Activated naive CD4-positive, alpha-beta T cell treated with anti-CD3 and anti-CD28 coated beads for 36 hours (primary cell): ENCODE data around the gene ADGRV1. TPM values are rescaled to one million over a fixed set of nuclear protein-coding genes. Genes with fewer than 3 reads are reported as not detected.
"Not testable (repeated sequence)": the region's sequence is repeated elsewhere in the genome, so short reads cannot be mapped to it uniquely, and the experiment has no call there.

Experiments used
- CTCF ChIA-PET: fragments of 350-600 bp; sonication (Branson Sonifier 250); formaldehyde crosslinking; loops from one replicate; lab custom pipeline; 2021; ENCODE audit warnings: antibody characterized with exemption; lab: Charles Lee
- DNase-seq: peaks from one replicate; pipeline ENCODE4 v3.0.0-alpha.2; 2020
- H3K27ac Mint-ChIP-seq: one replicate; pipeline ENCODE4 v1.8.0; 2021; ENCODE audit warnings: mild to moderate bottlenecking, mixed read lengths
- H3K27me3 Mint-ChIP-seq: one replicate; pipeline ENCODE4 v1.8.0; 2021; ENCODE audit warnings: low read depth, mixed read lengths
- H3K36me3 Mint-ChIP-seq: one replicate; pipeline ENCODE4 v1.8.0; 2021; ENCODE audit warnings: low read depth, mixed read lengths
- H3K4me1 Mint-ChIP-seq: one replicate; pipeline ENCODE4 v1.8.0; 2021; ENCODE audit warnings: low read depth, mixed read lengths
- H3K4me3 Mint-ChIP-seq: one replicate; pipeline ENCODE4 v1.8.0; 2021; ENCODE audit warnings: mild to moderate bottlenecking, moderate library complexity, mixed read lengths
- H3K9me3 Mint-ChIP-seq: one replicate; pipeline ENCODE4 v1.8.0; 2021; ENCODE audit warnings: mixed read lengths
- intact Hi-C: fragments of 100-400 bp; cut with micrococcal nuclease; formaldehyde crosslinking; loops from one replicate; pipeline ENCODE4 v1.15.1; 2023
- total RNA-seq, 2 experiments: library from RNA; stranded (reverse); gene quantifications; one replicate each; pipeline ENCODE4 v1.2.3, GENCODE V29; 2021

ADGRV1 gene
- total RNA-seq, 2 experiments from 2014 or later: not detected

DNA sequence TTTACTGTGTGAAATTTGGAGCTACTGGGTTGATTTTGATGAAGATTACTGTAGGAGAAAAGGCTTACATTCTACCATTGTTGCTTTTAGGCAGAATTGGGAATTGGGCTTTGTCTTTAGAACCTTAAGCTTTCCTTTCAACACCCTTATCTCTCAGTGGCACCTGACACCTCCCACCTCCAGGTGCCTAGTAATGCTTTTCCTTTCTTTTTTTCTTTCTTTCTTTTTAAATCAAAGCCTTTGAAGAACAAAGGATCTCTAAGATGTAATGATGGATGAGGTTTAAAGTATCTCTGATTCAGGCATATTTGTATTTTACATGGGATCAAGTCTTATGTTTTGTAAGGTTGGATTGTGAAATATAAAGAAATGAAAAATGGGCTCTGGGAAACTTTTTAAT, 2.9 kb upstream of the ADGRV1 start:
- peaks cover 9% of the 10 kb centered on the region for H3K4me1 Mint-ChIP-seq
- no peaks in the 10 kb centered on the region for H3K9me3 Mint-ChIP-seq
- CTCF ChIA-PET: no interaction called here
- no peak overlapping the region for H3K4me3 Mint-ChIP-seq
- no peak for DNase-seq
- no peak overlapping the region for H3K27ac Mint-ChIP-seq
- peaks cover 61% of the 10 kb centered on the region for H3K27me3 Mint-ChIP-seq
- intact Hi-C loops: no loop called here
- no peaks in the 10 kb centered on the region for H3K36me3 Mint-ChIP-seq

DNA sequence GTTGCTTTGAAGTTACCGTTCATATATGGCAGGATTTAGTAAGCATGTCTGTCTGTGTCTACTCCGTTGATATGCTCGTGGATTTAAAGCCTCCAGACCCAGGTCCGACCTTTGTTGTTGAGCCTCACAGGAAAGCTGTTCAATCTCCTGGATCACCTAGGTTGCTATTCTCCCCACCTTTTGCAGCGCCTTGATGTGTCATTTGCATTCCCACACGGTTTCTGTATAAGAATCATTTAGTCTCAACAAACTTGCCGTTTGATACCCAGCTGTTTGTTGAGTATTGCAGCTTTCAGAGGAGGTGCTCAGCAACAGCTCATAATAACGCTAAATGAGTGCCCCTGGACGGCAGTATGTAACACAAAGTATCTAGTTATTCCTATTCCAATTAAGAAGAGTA, 1.2 kb upstream of the ADGRV1 start:
- DNase-seq: no peak
- H3K27ac Mint-ChIP-seq: no peak overlapping the region
- no peak overlapping the region for H3K4me3 Mint-ChIP-seq
- peaks cover 9% of the 10 kb centered on the region for H3K4me1 Mint-ChIP-seq
- intact Hi-C loops: no loop called here
- H3K9me3 Mint-ChIP-seq: no peaks in the 10 kb centered on the region
- CTCF ChIA-PET: no interaction called here
- peaks cover 60% of the 10 kb centered on the region for H3K27me3 Mint-ChIP-seq
- H3K36me3 Mint-ChIP-seq: no peaks in the 10 kb centered on the region

DNA sequence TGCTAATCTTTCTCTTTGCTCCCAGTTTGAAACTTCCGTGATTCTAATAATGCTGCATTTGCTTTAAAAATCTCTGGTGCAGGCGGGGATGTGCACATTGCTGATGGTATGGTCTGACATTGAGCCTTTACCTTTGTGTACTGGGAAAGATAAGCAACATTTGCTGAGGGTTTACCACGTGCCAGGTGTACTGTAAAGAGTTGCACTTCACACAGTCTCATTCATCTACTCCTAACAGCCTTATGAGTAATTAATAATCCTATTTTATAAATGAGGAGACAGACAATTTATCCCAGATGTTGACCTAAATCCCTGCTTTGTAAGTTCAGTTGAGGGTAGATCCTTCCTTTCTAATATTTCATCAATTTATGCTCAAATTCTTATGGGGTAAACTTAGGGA, 726 bp upstream of the ADGRV1 start:
- Mint-ChIP-seq H3K9me3 (no peaks in the 10 kb centered on the region), H3K27ac (no peak overlapping the region), H3K4me1 (peaks cover 9% of the 10 kb centered on the region), H3K36me3 (no peaks in the 10 kb centered on the region), H3K4me3 (peak overlapping the region; percentile 50), H3K27me3 (peaks cover 56% of the 10 kb centered on the region)
- no peak for DNase-seq
- CTCF ChIA-PET: no interaction called here
- intact Hi-C loops: no loop called here

DNA sequence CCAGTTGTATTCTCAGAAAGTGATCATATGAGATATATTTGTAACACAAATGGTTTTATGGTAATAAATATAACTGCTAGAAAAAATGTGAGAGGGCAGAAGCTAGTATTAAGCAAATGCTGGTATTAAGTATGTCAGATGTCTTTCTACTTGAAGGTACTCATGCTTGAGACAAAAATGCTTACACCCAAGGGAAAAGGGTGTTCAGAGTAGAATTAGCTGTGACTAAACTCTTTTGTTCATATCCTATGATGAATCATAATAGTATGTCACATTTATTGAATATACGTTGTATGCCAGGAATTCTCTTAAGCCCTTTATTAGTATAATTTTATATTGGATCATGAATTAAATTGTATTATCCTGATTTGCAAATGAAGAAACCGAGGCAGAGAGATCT, 2.2 kb downstream of the ADGRV1 start:
- CTCF ChIA-PET: interaction anchor here (0.8 kb wide), 1 partner anchor 155 kb away, joined by 3 read pairs; no protein-coding TSS in a partner anchor
- no peak overlapping the region for H3K4me3 Mint-ChIP-seq
- peaks cover 9% of the 10 kb centered on the region for H3K4me1 Mint-ChIP-seq
- no peak for DNase-seq
- peaks cover 51% of the 10 kb centered on the region for H3K27me3 Mint-ChIP-seq
- intact Hi-C loops: no loop called here
- H3K9me3 Mint-ChIP-seq: no peaks in the 10 kb centered on the region
- no peaks in the 10 kb centered on the region for H3K36me3 Mint-ChIP-seq
- no peak overlapping the region for H3K27ac Mint-ChIP-seq

DNA sequence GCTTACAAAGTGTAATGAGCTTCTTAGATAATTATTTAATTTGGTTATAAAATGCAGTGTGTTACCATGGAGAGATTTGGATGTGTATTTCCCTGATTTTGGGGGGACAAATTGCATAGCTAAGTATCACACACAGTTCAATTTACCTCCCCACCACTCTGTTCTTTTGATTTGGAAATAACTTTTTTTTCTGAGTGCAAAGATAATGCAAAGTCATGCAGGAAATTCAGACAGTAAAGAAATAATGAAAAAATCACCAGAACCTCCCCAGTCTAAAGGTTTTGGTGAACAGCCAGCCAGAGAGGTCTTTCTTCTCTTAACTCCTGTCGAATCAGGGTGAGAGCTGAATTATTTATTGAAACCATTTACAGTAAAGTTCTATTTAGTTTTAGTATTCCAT, 3.2 kb downstream of the ADGRV1 start:
- CTCF ChIA-PET: no interaction called here
- Mint-ChIP-seq H3K4me3 (no peak overlapping the region), H3K4me1 (peaks cover 9% of the 10 kb centered on the region), H3K9me3 (no peaks in the 10 kb centered on the region), H3K36me3 (no peaks in the 10 kb centered on the region), H3K27me3 (peaks cover 48% of the 10 kb centered on the region), H3K27ac (no peak overlapping the region)
- no peak for DNase-seq
- intact Hi-C loops: no loop called here

DNA sequence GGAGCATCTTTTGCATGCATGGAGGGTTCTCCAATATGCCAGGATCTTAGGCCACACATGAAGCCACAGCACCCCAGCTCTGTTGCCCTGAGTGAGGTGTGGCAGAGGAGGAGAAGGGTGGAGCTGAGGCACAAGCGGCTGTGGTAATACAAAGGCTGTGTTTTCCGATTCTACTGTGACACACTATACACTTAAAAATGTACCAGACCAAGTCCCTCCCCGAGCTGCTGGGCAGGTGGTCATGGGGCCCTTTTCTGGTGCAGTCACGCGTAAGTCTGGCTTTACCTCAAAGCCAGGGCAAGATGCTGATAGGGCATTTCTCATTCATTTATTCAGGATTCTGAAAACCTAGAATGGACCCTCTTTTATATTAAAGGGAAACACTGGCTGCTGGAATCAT, 3.7 kb downstream of the ADGRV1 start:
- Mint-ChIP-seq H3K27ac (no peak overlapping the region), H3K4me1 (peaks cover 9% of the 10 kb centered on the region), H3K27me3 (peaks cover 43% of the 10 kb centered on the region), H3K9me3 (no peaks in the 10 kb centered on the region), H3K4me3 (no peak overlapping the region), H3K36me3 (no peaks in the 10 kb centered on the region)
- CTCF ChIA-PET: no interaction called here
- DNase-seq: no peak
- intact Hi-C loops: no loop called here

DNA sequence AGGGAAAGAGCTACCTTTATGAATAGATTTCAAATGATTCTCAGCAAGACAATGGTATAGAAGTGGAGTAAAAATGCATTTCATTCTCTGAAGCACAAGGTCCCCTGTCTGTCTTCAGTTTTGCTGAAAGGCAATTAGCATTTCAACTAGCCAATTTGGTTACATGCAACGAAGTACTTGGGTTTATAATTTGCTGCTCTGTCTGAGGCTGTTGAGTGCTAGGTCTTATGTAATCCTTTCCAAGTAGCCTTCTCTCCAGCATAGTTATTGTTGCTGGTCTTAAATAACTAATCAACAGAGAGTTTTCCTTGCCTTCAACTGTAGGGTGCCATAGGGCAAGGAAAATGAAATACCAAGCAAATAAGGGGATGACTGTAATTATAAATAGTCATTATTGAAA, 4.5 kb downstream of the ADGRV1 start:
- intact Hi-C loops: no loop called here
- DNase-seq: no peak
- Mint-ChIP-seq H3K4me1 (peaks cover 6% of the 10 kb centered on the region), H3K27ac (no peak overlapping the region), H3K27me3 (peaks cover 35% of the 10 kb centered on the region), H3K4me3 (no peak overlapping the region), H3K9me3 (no peaks in the 10 kb centered on the region), H3K36me3 (no peaks in the 10 kb centered on the region)
- CTCF ChIA-PET: interaction anchor here (1.0 kb wide), 1 partner anchor 10 kb away, joined by 3 read pairs; no protein-coding TSS in a partner anchor

DNA sequence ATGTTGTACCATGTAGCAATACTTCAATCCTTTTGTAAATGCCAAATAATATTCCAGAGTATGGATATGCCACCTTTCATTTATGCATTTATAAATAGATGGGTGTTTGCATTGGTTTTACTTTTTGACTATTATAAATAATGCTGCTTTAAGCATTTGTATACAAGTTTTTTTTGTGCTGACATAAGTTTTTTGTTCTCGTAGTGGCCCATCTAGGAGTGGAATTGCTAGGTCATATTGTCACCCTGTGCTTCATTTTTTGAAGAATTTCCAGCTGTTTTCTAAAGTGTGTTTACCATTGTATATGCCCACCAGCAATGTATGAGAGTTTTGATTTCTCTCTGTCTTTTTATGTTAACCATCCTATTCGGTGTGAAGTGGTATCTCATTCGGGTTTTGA, 6.9 kb downstream of the ADGRV1 start:
- Mint-ChIP-seq H3K4me1 (no peaks in the 10 kb centered on the region), H3K27ac (no peak overlapping the region), H3K4me3 (no peak overlapping the region), H3K36me3 (no peaks in the 10 kb centered on the region), H3K9me3 (no peaks in the 10 kb centered on the region), H3K27me3 (peaks cover 29% of the 10 kb centered on the region)
- CTCF ChIA-PET: no interaction called here
- no peak for DNase-seq
- intact Hi-C loops: no loop called here

DNA sequence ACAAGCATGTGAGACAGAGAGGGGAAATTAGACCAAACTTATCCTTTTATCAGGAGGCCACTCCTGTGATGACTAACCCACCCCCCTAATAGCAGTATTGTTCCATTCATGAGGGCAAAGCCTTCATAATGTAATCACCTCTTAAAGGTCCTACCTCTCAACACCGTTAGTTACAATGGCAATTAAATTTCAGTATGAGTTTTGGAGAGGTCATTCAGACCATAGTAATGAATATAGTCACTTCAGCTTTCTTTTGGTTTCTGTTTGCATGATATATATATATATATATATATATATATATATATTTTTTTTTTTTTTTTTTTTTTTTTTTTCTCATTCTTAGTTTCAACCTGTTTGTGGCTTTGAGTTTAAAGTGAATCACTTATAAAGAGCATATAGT, 10.5 kb downstream of the ADGRV1 start:
- DNase-seq: no peak
- H3K4me1 Mint-ChIP-seq: no peaks in the 10 kb centered on the region
- intact Hi-C loops: no loop called here
- no peaks in the 10 kb centered on the region for H3K36me3 Mint-ChIP-seq
- H3K4me3 Mint-ChIP-seq: no peak overlapping the region
- CTCF ChIA-PET: no interaction called here
- H3K27me3 Mint-ChIP-seq: peaks cover 26% of the 10 kb centered on the region
- no peaks in the 10 kb centered on the region for H3K9me3 Mint-ChIP-seq
- no peak overlapping the region for H3K27ac Mint-ChIP-seq

DNA sequence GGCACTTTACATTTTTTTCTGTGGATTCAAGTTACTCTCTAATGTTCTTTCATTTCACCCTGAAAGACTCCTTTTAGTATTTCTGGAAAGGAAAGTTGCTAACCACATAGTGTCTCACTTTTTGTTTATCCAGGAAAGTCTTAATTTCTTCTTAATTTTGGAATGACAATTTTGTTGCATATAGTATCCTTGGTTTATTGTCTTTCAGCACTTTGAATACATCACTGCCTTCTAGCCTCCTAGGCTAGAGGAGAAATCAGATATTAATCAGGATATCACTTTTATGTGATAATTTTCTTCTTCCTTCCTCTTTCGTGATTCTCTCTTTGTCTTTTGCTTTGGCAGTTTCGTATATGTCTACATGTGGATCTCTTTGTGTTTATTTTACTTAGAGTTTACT, 11.4 kb downstream of the ADGRV1 start:
- Mint-ChIP-seq H3K36me3 (no peaks in the 10 kb centered on the region), H3K4me3 (no peak overlapping the region), H3K9me3 (no peaks in the 10 kb centered on the region), H3K27ac (no peak overlapping the region), H3K4me1 (no peaks in the 10 kb centered on the region), H3K27me3 (peaks cover 27% of the 10 kb centered on the region)
- CTCF ChIA-PET: no interaction called here
- DNase-seq: no peak
- intact Hi-C loops: no loop called here

DNA sequence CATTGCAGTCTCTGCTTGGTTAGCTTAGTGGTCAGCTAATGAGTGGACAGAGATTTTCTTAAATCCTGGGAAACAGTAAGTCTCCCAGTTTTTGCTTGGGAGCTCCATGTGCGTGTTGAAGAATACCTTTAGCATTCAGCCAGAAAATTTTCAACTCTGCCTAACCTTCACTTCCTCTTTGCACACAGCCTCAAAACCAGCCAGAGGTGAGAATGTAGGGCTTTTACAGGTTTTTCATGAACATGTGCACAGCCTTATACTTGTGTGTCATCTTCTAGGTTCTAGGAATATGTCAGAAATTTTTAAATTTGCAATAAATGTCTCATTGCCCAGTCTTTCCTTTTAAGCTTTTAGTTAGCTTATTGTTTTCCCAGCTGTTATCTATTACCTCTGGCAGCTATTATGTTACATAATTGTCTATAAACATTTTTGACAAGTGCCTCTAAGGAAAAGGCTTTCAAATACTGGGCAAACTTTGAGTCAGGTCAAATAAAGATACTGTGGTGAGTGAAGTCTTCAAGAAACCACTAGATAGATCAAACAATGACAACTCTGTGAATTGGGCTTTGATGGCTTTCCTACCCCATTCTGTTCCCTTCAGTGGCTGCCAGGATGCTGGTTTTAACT, 12.7 kb downstream of the ADGRV1 start:
- Mint-ChIP-seq H3K9me3 (peaks cover 2% of the 10 kb centered on the region), H3K27me3 (peaks cover 25% of the 10 kb centered on the region), H3K4me3 (no peak overlapping the region), H3K4me1 (no peaks in the 10 kb centered on the region), H3K36me3 (no peaks in the 10 kb centered on the region), H3K27ac (no peak overlapping the region)
- intact Hi-C loops: no loop called here
- no peak for DNase-seq
- CTCF ChIA-PET: interaction anchor here (1.4 kb wide), 1 partner anchor 213 kb away, joined by 4 read pairs; no protein-coding TSS in a partner anchor

DNA sequence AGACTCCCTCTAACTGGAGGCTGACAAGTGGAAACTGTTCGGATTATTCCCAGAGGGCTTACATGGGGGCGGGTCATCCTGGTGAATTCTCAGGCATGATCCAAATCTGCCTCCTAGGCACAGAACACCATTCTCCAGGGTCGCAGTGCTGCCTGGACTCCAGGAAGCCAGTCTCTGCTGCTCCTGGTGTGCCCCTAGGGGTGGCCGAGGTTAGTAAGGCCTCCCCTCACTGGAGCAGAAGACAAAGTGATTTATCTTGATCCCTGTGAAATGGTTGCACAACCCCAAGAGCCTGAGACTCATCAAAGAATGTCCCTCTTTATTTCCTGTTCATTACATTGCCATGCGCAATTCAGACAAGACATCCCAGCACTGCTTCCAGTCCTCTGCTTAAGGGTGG, 17.1 kb downstream of the ADGRV1 start:
- Mint-ChIP-seq H3K27ac (no peak overlapping the region), H3K4me3 (no peak overlapping the region), H3K9me3 (peaks cover 10% of the 10 kb centered on the region), H3K4me1 (no peaks in the 10 kb centered on the region), H3K36me3 (no peaks in the 10 kb centered on the region), H3K27me3 (peaks cover 43% of the 10 kb centered on the region)
- CTCF ChIA-PET: no interaction called here
- intact Hi-C loops: no loop called here
- no peak for DNase-seq

DNA sequence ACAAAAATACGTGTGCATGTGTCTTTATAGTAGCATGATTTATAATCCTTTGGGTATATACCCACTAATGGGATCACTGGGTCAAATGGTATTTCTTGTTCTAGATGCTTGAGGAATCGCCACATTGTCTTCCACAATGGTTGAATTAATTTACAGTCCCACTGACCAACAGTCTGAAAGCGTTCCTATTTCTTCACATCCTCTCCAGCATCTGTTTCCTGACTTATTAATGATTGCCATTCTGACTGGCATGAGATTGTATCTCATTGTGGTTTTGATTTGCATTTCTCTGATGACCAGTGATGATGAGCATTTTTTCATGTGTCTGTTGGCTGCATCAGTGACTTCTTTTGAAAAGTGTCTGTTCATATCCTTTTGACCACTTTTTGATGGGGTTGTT, 18.0 kb downstream of the ADGRV1 start:
- H3K27me3 Mint-ChIP-seq: peaks cover 43% of the 10 kb centered on the region
- H3K27ac Mint-ChIP-seq, H3K4me3 Mint-ChIP-seq, H3K4me1 Mint-ChIP-seq, CTCF ChIA-PET, DNase-seq, intact Hi-C loops, H3K36me3 Mint-ChIP-seq: not testable (repeated sequence)
- peaks cover 13% of the 10 kb centered on the region for H3K9me3 Mint-ChIP-seq
